Measurements from ENCODE around the gene GGT1.

GGT1 gene

DNA sequence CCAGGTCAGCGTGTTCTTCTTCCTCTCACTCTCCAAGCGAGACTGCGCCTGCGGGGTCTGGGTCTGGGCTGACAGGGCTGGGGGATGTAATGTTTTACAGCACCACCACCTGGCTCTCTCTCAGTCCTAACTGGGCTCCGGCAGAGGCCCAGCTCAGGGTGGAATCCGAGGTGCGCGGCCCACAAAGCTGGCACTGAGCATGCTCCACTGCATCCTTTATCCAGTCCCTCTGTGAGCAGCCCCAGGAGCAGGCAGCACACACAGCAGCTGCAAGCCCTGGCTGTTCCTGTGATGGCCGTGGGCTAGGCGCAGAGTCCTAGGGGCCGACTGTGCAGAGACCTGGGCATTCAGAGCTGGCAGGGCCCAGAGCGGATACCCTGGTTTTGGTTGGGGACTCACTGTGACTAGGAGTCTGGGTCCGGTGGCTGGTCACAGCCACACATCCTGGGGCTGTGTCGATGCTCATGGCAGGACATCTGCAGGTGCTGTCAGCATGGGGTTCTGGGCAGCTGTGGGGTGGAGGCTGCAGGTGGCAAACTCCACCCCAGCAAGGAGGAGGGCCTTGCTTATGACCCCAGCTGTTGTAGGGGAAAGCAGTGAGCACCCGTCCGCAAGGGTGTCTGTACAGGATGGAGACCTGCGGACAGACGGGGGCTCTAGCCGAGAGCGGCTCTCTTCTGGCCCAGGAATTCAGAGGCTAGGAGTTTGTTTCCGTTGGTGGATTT is 14.1 kb upstream of the GGT1 start (continued):
- TF ChIP-seq, protein P1, sequence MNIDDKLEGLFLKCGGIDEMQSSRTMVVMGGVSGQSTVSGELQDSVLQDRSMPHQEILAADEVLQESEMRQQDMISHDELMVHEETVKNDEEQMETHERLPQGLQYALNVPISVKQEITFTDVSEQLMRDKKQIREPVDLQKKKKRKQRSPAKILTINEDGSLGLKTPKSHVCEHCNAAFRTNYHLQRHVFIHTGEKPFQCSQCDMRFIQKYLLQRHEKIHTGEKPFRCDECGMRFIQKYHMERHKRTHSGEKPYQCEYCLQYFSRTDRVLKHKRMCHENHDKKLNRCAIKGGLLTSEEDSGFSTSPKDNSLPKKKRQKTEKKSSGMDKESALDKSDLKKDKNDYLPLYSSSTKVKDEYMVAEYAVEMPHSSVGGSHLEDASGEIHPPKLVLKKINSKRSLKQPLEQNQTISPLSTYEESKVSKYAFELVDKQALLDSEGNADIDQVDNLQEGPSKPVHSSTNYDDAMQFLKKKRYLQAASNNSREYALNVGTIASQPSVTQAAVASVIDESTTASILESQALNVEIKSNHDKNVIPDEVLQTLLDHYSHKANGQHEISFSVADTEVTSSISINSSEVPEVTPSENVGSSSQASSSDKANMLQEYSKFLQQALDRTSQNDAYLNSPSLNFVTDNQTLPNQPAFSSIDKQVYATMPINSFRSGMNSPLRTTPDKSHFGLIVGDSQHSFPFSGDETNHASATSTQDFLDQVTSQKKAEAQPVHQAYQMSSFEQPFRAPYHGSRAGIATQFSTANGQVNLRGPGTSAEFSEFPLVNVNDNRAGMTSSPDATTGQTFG (tag by site-specific recombination; IDR thresholded peaks at IDR 0.05; ENCODE audit: borderline replicate concordance), result no peak
- no peak for TF ChIP-seq KLF8 (tag by site-specific recombination; IDR thresholded peaks at IDR 0.05)
- no peak for TF ChIP-seq ZNF514 (tag by site-specific recombination; IDR thresholded peaks at IDR 0.05)
- TF ChIP-seq ZFP69B (tag by site-specific recombination; IDR thresholded peaks at IDR 0.05), result no peak
- TF ChIP-seq ZNF132 (tag by site-specific recombination; IDR thresholded peaks at IDR 0.05; ENCODE audit: borderline replicate concordance), result no peak
- TF ChIP-seq, protein P2, sequence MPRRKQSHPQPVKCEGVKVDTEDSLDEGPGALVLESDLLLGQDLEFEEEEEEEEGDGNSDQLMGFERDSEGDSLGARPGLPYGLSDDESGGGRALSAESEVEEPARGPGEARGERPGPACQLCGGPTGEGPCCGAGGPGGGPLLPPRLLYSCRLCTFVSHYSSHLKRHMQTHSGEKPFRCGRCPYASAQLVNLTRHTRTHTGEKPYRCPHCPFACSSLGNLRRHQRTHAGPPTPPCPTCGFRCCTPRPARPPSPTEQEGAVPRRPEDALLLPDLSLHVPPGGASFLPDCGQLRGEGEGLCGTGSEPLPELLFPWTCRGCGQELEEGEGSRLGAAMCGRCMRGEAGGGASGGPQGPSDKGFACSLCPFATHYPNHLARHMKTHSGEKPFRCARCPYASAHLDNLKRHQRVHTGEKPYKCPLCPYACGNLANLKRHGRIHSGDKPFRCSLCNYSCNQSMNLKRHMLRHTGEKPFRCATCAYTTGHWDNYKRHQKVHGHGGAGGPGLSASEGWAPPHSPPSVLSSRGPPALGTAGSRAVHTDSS (tag by site-specific recombination; IDR thresholded peaks at IDR 0.05), result no peak

- ChIA-PET CTCF (no interaction called here), POLR2A (no interaction called here)
These were observed 13.4 kb upstream of the GGT1 start for GRCh38 chr22:24589518-24590030.

More at GRCh38 chr22:24589518-24590030, 13.4 kb upstream of the GGT1 start:
- H3K9me3 ChIP-seq (ENCODE audit: control insufficient read depth, insufficient read depth, low read depth, low read length), result no peaks in the 10 kb centered on the region
- H3K4me1 ChIP-seq (ENCODE audit: control insufficient read depth, insufficient read depth, low read length), result peaks cover 1% of the 10 kb centered on the region; the same call in 1 of the 2 replicates
- H3K27ac ChIP-seq (ENCODE audit: extremely low read depth, low read depth, low read length), result no peak overlapping the region
- no peak overlapping the region for H3K4me3 ChIP-seq (ENCODE audit: low read depth, low read length)
- H3K36me3 ChIP-seq (ENCODE audit: control insufficient read depth in 2 of 2, insufficient read depth in 1 of 2, low read length in 2 of 2), result peaks cover 0 to 40% of the 10 kb centered on the region in 2 experiments; a peak in 1 of 3 replicates
- TF ChIP-seq ZNF221 (tag by site-specific recombination; IDR thresholded peaks at IDR 0.05; ENCODE audit: borderline replicate concordance) (no peak), ZNF692 (tag by site-specific recombination; IDR thresholded peaks at IDR 0.05) (no peak), WT1 (tag by site-specific recombination; IDR thresholded peaks at IDR 0.05) (no peak), ZNF23 (tag by site-specific recombination; IDR thresholded peaks at IDR 0.05; ENCODE audit: borderline replicate concordance) (no peak), ZNF514 (tag by site-specific recombination; IDR thresholded peaks at IDR 0.05) (no peak), ZNF76 (tag by site-specific recombination; IDR thresholded peaks at IDR 0.05; ENCODE audit: borderline replicate concordance, low read depth) (no peak), ZNF280D (tag by site-specific recombination; IDR thresholded peaks at IDR 0.05) (no peak), ZFP37 (tag by site-specific recombination; IDR thresholded peaks at IDR 0.05) (no peak), SETDB1 (IDR thresholded peaks at IDR 0.05; ENCODE audit: insufficient read length, low read length) (no peak), ZNF658 (tag by site-specific recombination; IDR thresholded peaks at IDR 0.05) (no peak), MEIS1 (CRISPR knock-in tag; IDR thresholded peaks at IDR 0.05; ENCODE audit: borderline replicate concordance) (no peak), ZNF37A (tag by site-specific recombination; IDR thresholded peaks at IDR 0.05) (no peak), ZNF248 (tag by site-specific recombination; IDR thresholded peaks at IDR 0.05) (no peak)
- TF ChIP-seq, protein P3, sequence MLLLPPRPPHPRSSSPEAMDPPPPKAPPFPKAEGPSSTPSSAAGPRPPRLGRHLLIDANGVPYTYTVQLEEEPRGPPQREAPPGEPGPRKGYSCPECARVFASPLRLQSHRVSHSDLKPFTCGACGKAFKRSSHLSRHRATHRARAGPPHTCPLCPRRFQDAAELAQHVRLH (tag by site-specific recombination; IDR thresholded peaks at IDR 0.05), result no peak
- TF ChIP-seq, protein P4, sequence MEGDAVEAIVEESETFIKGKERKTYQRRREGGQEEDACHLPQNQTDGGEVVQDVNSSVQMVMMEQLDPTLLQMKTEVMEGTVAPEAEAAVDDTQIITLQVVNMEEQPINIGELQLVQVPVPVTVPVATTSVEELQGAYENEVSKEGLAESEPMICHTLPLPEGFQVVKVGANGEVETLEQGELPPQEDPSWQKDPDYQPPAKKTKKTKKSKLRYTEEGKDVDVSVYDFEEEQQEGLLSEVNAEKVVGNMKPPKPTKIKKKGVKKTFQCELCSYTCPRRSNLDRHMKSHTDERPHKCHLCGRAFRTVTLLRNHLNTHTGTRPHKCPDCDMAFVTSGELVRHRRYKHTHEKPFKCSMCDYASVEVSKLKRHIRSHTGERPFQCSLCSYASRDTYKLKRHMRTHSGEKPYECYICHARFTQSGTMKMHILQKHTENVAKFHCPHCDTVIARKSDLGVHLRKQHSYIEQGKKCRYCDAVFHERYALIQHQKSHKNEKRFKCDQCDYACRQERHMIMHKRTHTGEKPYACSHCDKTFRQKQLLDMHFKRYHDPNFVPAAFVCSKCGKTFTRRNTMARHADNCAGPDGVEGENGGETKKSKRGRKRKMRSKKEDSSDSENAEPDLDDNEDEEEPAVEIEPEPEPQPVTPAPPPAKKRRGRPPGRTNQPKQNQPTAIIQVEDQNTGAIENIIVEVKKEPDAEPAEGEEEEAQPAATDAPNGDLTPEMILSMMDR (tag by site-specific recombination; IDR thresholded peaks at IDR 0.05), result no peak
- TF ChIP-seq, protein P5, sequence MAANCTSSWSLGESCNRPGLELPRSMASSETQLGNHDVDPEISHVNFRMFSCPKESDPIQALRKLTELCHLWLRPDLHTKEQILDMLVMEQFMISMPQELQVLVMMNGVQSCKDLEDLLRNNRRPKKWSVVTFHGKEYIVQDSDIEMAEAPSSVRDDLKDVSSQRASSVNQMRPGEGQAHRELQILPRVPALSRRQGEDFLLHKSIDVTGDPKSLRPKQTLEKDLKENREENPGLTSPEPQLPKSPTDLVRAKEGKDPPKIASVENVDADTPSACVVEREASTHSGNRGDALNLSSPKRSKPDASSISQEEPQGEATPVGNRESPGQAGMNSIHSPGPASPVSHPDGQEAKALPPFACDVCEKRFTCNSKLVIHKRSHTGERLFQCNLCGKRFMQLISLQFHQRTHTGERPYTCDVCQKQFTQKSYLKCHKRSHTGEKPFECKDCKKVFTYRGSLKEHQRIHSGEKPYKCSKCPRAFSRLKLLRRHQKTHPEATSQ (tag by site-specific recombination; IDR thresholded peaks at IDR 0.05), result no peak
